MCF 10A (cell line): Measurements from ENCODE around the gene KBTBD2. TPM values are rescaled to one million over a fixed set of nuclear protein-coding genes. Genes with fewer than 3 reads are reported as not detected.
"Not testable (repeated sequence)": the region's sequence is repeated elsewhere in the genome, so short reads cannot be mapped to it uniquely, and the experiment has no call there.

Source experiments
- BruUV-seq: library from RNA; stranded (reverse); fragments of 400-500 nt; replicated peaks from 2 replicates; lab custom pipeline; 2021; lab: Mats Ljungman, UMichigan
- CTCF ChIA-PET: fragments of 300-600 bp; sonication (Branson Sonifier 250); formaldehyde crosslinking; extraction: SDS; loops from one replicate; lab custom pipeline; 2021; ENCODE audit warnings: antibody characterized with exemption, inconsistent platforms; lab: Yijun Ruan, JAX
- POLR2A ChIA-PET: fragments of 300-600, 350-650 bp; sonication (Branson Sonifier 250); formaldehyde crosslinking; extraction: SDS; loops from one replicate; lab custom pipeline; 2020; ENCODE audit warnings: antibody characterized with exemption, inconsistent platforms; lab: Yijun Ruan, JAX
- DNase-seq: peaks from one replicate; pipeline ENCODE4 v3.0.0-alpha.2; 2018; ENCODE audit not compliant: unreplicated experiment
- H3K27ac Mint-ChIP-seq: one replicate; pipeline ENCODE4 v1.8.0; 2022; ENCODE audit warnings: mild to moderate bottlenecking, low read depth, mixed read lengths; ENCODE audit not compliant: unreplicated experiment
- H3K27me3 Mint-ChIP-seq: one replicate; pipeline ENCODE4 v1.8.0; 2022; ENCODE audit warnings: mixed read lengths; ENCODE audit not compliant: insufficient read depth, unreplicated experiment
- H3K36me3 Mint-ChIP-seq: one replicate; pipeline ENCODE4 v1.8.0; 2022; ENCODE audit warnings: mild to moderate bottlenecking, moderate library complexity, mixed read lengths; ENCODE audit not compliant: insufficient read depth, unreplicated experiment
- H3K4me1 Mint-ChIP-seq: one replicate; pipeline ENCODE4 v1.8.0; 2022; ENCODE audit warnings: mixed read lengths; ENCODE audit not compliant: insufficient read depth, unreplicated experiment
- H3K4me3 Mint-ChIP-seq: one replicate; pipeline ENCODE4 v1.8.0; 2022; ENCODE audit warnings: mild to moderate bottlenecking, moderate library complexity, mixed read lengths; ENCODE audit not compliant: unreplicated experiment
- H3K9me3 Mint-ChIP-seq: one replicate; pipeline ENCODE4 v1.8.0; 2022; ENCODE audit warnings: mixed read lengths; ENCODE audit not compliant: unreplicated experiment
- intact Hi-C: fragments of 100-400 bp; cut with micrococcal nuclease; formaldehyde crosslinking; loops from 2 replicates; pipeline ENCODE4 v1.14.1; 2022
- total RNA-seq: library from RNA; stranded (reverse); gene quantifications from 2 replicates; pipeline ENCODE4 v1.2.3, GENCODE V29; 2022
- TF ChIP-seq, protein P1 (sequence below): fragments of 200-600 bp; IDR thresholded peaks from one replicate; pipeline ENCODE4 v1.8.0; 2022; ENCODE audit warnings: antibody characterized with exemption, mild to moderate bottlenecking; ENCODE audit not compliant: unreplicated experiment

The KBTBD2 gene
- total RNA-seq, 1 experiment from 2014 or later, result 27.2 TPM

DNA sequence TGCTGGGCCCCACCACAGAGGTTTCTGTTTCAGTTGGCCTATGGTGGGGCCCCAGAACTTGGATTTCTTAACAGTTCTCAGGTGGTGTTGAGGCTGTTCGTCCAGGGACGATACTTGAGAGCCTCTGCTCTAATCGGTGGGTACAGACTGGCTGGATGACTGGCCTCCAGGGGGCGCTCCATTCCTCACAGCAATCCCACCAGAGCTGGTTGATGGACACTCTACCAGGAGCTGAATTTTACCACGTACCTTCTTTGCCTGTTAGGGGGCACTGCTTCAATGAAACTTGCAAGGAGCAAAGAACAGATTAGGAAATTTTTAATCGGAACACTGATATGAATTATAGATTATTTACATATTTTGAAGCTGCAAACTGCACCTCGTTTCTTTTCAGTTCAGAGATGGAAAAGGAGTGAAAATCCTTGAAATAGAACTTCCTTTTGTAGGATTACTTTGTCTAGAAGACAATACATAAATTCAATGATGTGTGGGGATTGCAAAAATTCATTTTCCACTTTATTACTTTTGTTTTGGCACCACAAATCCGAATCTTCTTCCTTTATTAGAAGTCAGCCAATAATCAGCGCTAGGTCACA, 44.8 kb downstream of the KBTBD2 start:
- peak; percentile 62 for DNase-seq
- BruUV-seq, result no TSS peak
- TF ChIP-seq, protein P1, sequence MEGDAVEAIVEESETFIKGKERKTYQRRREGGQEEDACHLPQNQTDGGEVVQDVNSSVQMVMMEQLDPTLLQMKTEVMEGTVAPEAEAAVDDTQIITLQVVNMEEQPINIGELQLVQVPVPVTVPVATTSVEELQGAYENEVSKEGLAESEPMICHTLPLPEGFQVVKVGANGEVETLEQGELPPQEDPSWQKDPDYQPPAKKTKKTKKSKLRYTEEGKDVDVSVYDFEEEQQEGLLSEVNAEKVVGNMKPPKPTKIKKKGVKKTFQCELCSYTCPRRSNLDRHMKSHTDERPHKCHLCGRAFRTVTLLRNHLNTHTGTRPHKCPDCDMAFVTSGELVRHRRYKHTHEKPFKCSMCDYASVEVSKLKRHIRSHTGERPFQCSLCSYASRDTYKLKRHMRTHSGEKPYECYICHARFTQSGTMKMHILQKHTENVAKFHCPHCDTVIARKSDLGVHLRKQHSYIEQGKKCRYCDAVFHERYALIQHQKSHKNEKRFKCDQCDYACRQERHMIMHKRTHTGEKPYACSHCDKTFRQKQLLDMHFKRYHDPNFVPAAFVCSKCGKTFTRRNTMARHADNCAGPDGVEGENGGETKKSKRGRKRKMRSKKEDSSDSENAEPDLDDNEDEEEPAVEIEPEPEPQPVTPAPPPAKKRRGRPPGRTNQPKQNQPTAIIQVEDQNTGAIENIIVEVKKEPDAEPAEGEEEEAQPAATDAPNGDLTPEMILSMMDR, result peak; percentile 29
- Mint-ChIP-seq H3K9me3 (no peaks in the 10 kb centered on the region), H3K4me3 (no peak overlapping the region), H3K4me1 (no peaks in the 10 kb centered on the region), H3K27ac (no peak overlapping the region), H3K36me3 (no peaks in the 10 kb centered on the region), H3K27me3 (no peaks in the 10 kb centered on the region)
- POLR2A ChIA-PET, result interaction anchor here (1.0 kb wide), 1 partner anchor 96 kb away, joined by 3 read pairs; no protein-coding TSS in a partner anchor
- CTCF ChIA-PET, result interaction anchor here (0.9 to 2.1 kb wide), 5 partner anchors 9 to 47 kb away, joined by 3 to 8 read pairs (median 4); no protein-coding TSS in a partner anchor
- intact Hi-C loops, result no loop called here

DNA sequence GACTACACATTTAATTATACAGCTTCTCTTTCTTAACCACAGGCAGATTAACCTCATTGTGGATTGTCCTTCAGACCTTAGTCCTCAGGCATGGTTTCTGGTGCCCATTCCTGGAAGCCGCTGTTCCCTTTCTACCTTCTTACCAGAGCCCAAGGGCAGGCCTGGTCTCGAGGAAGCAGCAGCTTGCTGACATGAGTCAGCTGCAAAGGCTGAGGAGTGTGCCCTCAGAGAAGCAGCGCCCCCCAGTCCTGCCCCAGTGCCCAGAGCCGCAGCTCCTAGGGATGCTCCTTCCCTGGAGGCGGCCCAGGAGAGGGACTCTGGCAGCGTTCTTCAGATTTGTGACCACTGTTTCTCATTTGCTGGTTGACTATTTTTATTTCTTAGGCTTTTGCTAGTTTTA, 46.8 kb downstream of the KBTBD2 start:
- DNase-seq, H3K36me3 Mint-ChIP-seq, BruUV-seq, H3K27ac Mint-ChIP-seq, CTCF ChIA-PET, H3K9me3 Mint-ChIP-seq, H3K27me3 Mint-ChIP-seq, H3K4me3 Mint-ChIP-seq, intact Hi-C loops, H3K4me1 Mint-ChIP-seq: not testable (repeated sequence)
- POLR2A ChIA-PET, result interaction anchor here (0.6 kb wide), 1 partner anchor 8 kb away, joined by 3 read pairs; no protein-coding TSS in a partner anchor

DNA sequence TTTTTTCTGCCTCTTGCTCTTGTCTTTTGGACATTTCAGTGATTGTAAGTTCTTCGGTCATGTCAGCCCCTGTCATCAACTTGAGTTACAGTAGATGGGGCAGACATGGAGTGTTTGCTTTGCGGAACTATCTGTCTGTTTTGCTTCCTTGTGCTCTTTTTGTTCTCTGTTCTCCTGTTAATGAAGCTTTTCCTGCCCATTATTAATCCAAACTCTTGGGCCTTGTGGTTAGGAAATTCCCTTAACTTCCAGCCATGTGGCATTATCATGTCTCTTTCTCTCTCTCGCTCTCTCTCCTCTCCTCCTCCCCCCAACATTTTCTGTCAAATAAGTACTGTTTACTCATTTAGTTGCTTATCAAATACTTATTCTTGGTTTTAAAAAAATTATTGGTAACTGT, 47.8 kb downstream of the KBTBD2 start:
- DNase-seq, BruUV-seq, H3K9me3 Mint-ChIP-seq, CTCF ChIA-PET, H3K4me3 Mint-ChIP-seq, intact Hi-C loops, H3K4me1 Mint-ChIP-seq, H3K27ac Mint-ChIP-seq, POLR2A ChIA-PET, H3K27me3 Mint-ChIP-seq, H3K36me3 Mint-ChIP-seq: not testable (repeated sequence)

DNA sequence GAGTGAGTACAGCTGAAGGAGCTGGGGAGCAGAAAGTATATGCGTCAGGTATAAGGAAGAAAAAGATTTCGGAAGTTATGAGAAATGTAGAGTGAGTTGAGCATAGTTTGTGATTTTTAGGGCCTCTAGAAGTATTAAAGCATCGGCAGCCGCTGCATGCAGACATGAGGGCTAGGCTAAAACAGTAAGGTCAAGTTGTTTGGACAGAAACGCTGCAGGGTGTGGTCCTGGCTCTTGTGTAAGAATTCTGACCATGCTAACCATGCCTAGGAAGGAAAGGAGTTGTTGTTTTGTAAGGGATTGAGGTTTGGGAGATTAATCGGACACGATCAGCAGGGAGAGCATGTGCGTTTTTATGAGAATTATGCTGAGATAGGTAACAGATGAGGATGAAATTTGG, 51.7 kb downstream of the KBTBD2 start:
- H3K27ac Mint-ChIP-seq, DNase-seq, POLR2A ChIA-PET, H3K4me3 Mint-ChIP-seq, CTCF ChIA-PET, H3K4me1 Mint-ChIP-seq, BruUV-seq, H3K9me3 Mint-ChIP-seq, H3K27me3 Mint-ChIP-seq, intact Hi-C loops: not testable (repeated sequence)
- H3K36me3 Mint-ChIP-seq, result peaks cover 12% of the 10 kb centered on the region

DNA sequence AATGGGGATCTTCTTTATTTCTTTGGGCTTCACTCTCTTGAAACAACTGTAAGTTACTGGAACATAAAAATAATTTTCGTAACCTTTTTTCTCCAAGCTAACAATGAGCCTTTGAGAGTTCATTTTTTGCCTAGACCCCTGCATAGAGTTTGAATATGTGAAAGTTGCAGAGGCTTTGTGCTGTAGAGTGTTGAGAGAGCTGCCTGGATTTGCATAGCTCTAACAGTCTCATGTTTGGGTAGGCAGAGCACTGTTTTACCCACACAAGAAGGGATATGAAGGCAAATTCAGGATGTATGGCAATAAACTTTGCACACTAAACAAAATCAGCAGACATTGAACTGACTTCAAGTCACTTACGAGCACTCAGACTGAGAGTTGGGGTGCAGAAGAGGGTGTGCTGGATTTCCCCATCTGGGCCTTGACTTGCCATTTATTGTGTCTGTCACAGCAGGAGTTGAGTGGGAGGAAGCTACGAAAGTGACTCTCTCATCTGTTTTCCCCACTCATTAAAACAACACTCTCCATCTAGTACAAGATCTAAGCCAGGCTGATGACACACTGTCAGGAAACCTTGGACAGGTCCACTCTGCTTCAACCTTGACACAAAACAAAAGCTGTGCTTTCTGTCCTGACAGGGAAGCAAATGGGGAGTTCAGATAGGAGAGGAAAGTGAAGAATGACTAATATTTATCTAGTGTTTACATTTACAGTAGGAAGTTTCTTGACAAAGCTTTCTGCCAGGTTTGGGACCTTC, 62.4 kb downstream of the KBTBD2 start:
- CTCF ChIA-PET, result interaction anchor here (1.1 kb wide), 1 partner anchor 114 kb away, joined by 3 read pairs; no protein-coding TSS in a partner anchor
- H3K4me1 Mint-ChIP-seq, H3K27ac Mint-ChIP-seq, intact Hi-C loops, H3K9me3 Mint-ChIP-seq, H3K27me3 Mint-ChIP-seq, DNase-seq, H3K4me3 Mint-ChIP-seq, H3K36me3 Mint-ChIP-seq, BruUV-seq, POLR2A ChIA-PET: not testable (repeated sequence)

Other genes with a start within 250 kb of the KBTBD2 start
- gene FKBP9, start 65.7 kb upstream of the KBTBD2 start, total RNA-seq, result 111 and 139 TPM in 2 replicates
- gene NT5C3A, start 171.0 kb upstream of the KBTBD2 start, total RNA-seq, result 35.4 and 49.5 TPM in 2 replicates
- 29.1 and 32.1 TPM in 2 replicates for gene RP9, start 217.6 kb upstream of the KBTBD2 start, total RNA-seq
- 5.1 and 7.2 TPM in 2 replicates for gene BBS9, start 237.8 kb upstream of the KBTBD2 start, total RNA-seq